Kidney (tissue), 14 donors: Measurements from ENCODE around the gene TGM3. TPM values are rescaled to one million over a fixed set of nuclear protein-coding genes. Genes with fewer than 3 reads are reported as not detected.
A peak's percentile ranks its signal among the peaks of the same experiment; 100 is the strongest.

Experiments
- DNase-seq, 5 donors: peaks; one replicate each; pipeline ENCODE4 v3.0.0-alpha.2; 2013 to 2020
- FAIRE-seq: peaks from 2 replicates; lab custom pipeline; 2012; peaks lifted over from hg19 to GRCh38; lab: Jason Lieb, UNC
- H3K27ac ChIP-seq, 2 donors: one replicate each; pipeline ENCODE4 v1.7.0; 2013; ENCODE audit warnings: low read depth in 2 of 2, low read length in 2 of 2, inconsistent platforms in 1 of 2
- H3K27me3 ChIP-seq: one replicate; pipeline ENCODE4 v1.7.1; 2013; ENCODE audit warnings: low read length, inconsistent platforms; ENCODE audit not compliant: control insufficient read depth, insufficient read depth
- H3K36me3 ChIP-seq, 3 donors: one replicate each; pipeline versions ENCODE4 v1.7.0 to v1.7.1; 2013; ENCODE audit warnings: low read length in 3 of 3, control low read depth in 1 of 3, inconsistent platforms in 1 of 3; ENCODE audit not compliant: insufficient read depth in 3 of 3, control insufficient read depth in 2 of 3
- H3K4me1 ChIP-seq, 3 donors: one replicate each; pipeline versions ENCODE4 v1.7.0 to v1.7.1; 2013; ENCODE audit warnings: low read length in 3 of 3, inconsistent platforms in 1 of 3, low read depth in 1 of 3; ENCODE audit not compliant: control insufficient read depth in 2 of 3, insufficient read depth in 2 of 3
- H3K4me3 ChIP-seq, 3 donors: one replicate each; pipeline versions ENCODE4 v1.7.0 to v1.8.1; 2013; ENCODE audit warnings: low read length in 3 of 3, control low read depth in 1 of 3, inconsistent platforms in 1 of 3
- H3K9ac ChIP-seq, 3 donors: one replicate each; pipeline versions ENCODE4 v1.7.0 to v1.7.1; 2013; ENCODE audit warnings: low read length in 3 of 3, control low read depth in 1 of 3, inconsistent platforms in 1 of 3
- H3K9me3 ChIP-seq, 3 donors: one replicate each; pipeline versions ENCODE4 v1.7.0 to v1.7.1; 2013; ENCODE audit warnings: low read length in 3 of 3, control low read depth in 1 of 3, inconsistent platforms in 1 of 3; ENCODE audit not compliant: control insufficient read depth in 2 of 3, insufficient read depth in 1 of 3
- intact Hi-C: fragments of 100-400 bp; cut with DNase I; formaldehyde crosslinking; loops from one replicate; pipeline ENCODE4 v1.11.1; 2022
- polyA plus RNA-seq: library from polyadenylated mRNA; stranded (reverse); fragments of 350-450 nt; fragmentation: Illumina TruSeq; extraction: RNeasy Lipid Tissue Mini Kit (QIAGEN cat#74804); gene quantifications from one replicate; pipeline ENCODE4 v1.2.3, GENCODE V29; 2014; ENCODE audit warnings: low read depth, low replicate concordance; ENCODE audit not compliant: insufficient read depth
- total RNA-seq: library from RNA; stranded (reverse); fragmentation: NEBNext Ultra II Directional; extraction: Animal tissue kit (Norgen Biotek cat#: 25700); gene quantifications from one replicate; pipeline ENCODE4 v1.2.1, GENCODE V29; 2021
- TF ChIP-seq, protein P1 (sequence below): IDR thresholded peaks from 3 replicates; pipeline ENCODE4 v1.5.1; 2012; ENCODE audit warnings: mild to moderate bottlenecking, moderate library complexity, borderline replicate concordance; ENCODE audit not compliant: insufficient read depth; ENCODE audit errors: extremely low read depth
- donor health status: control.
- donor health status: control.
- donor health status: control.
- donor health status: control.
- donor health status: control.
- donor health status: DM: yes; HTN: yes; CAD: no.
- donor health status: Normal renal cell carcinoma (clear cell type).

TGM3 gene
- total and polyA plus RNA-seq, 2 donors from 2014 or later, result 0.13 TPM; not detected in 1

DNA sequence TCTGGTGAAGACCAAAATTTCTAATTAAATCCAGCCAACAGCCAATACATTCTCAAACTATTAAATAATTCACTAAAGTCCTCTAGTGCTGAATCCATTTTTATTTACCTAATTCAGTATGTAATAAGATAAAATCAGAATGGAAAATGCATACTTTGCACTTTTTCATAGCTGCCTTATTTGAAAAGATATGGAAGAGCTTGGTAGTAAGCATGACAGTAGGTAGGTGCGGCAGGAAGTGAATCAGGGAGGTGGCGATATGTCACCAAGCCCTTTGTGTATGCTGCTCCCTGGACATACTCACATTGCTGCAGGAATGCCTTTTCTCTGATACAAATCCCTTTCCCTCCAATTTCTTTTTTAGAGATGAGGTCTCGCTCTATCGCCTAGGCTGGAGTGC, 10.2 kb upstream of the TGM3 start:
- Histone ChIP-seq H3K9me3 (no peaks in the 10 kb centered on the region), H3K9ac (no peak overlapping the region), H3K27me3 (no peaks in the 10 kb centered on the region), H3K27ac (no peak overlapping the region), H3K4me3 (no peak overlapping the region), H3K36me3 (no peaks in the 10 kb centered on the region), H3K4me1 (no peaks in the 10 kb centered on the region)
- FAIRE-seq, result no peak
- TF ChIP-seq, protein P1, sequence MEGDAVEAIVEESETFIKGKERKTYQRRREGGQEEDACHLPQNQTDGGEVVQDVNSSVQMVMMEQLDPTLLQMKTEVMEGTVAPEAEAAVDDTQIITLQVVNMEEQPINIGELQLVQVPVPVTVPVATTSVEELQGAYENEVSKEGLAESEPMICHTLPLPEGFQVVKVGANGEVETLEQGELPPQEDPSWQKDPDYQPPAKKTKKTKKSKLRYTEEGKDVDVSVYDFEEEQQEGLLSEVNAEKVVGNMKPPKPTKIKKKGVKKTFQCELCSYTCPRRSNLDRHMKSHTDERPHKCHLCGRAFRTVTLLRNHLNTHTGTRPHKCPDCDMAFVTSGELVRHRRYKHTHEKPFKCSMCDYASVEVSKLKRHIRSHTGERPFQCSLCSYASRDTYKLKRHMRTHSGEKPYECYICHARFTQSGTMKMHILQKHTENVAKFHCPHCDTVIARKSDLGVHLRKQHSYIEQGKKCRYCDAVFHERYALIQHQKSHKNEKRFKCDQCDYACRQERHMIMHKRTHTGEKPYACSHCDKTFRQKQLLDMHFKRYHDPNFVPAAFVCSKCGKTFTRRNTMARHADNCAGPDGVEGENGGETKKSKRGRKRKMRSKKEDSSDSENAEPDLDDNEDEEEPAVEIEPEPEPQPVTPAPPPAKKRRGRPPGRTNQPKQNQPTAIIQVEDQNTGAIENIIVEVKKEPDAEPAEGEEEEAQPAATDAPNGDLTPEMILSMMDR, result no peak
- no peak for DNase-seq
- intact Hi-C loops, result no loop called here

DNA sequence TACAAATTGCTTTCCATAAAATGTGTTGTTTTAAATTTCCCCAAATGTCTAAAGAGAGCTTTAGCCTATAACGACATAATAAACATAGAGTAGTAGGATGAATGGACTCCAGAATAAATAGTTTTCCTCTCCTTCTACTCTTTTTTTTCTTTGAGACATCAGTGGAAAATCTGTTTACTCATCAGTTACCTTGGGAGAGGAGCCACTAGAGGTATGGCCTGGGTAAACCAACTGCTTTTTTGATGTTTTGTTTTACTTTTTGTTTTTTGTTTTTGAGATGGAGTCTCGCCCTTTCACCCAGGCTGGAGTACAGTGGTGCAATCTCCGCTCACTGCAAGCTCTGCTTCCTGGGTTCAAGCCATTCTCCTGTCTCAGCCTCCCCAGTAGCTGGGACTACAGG, 8.3 kb upstream of the TGM3 start:
- DNase-seq, result no peak
- H3K9ac ChIP-seq, result no peak overlapping the region
- TF ChIP-seq, protein P1, result no peak
- H3K27me3 ChIP-seq, result no peaks in the 10 kb centered on the region
- intact Hi-C loops, result no loop called here
- H3K9me3 ChIP-seq, result no peaks in the 10 kb centered on the region
- no peak overlapping the region for H3K4me3 ChIP-seq
- FAIRE-seq, result no peak
- H3K36me3 ChIP-seq, result no peaks in the 10 kb centered on the region
- H3K4me1 ChIP-seq, result no peaks in the 10 kb centered on the region
- H3K27ac ChIP-seq, result no peak overlapping the region

DNA sequence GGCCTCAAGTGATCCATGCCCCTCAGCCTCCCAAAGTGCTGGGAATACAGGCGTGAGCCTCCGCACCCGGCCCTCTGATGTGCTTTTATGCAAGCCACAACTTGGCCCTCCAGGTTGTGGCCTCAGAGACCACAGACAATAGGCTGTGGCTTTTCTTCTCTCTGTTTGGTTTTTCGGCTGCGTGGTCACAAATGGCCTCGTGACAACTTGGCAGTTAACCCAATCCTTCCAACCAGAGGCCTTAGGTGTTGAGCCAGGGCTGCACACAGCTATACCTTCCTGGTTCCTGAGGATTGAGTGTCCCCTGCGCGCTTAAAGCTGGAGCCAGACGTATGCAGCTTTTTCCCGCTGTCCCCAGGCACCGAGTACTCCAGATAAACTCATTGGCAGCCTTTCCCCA, 6.3 kb upstream of the TGM3 start:
- Histone ChIP-seq H3K4me1 (no peaks in the 10 kb centered on the region), H3K36me3 (no peaks in the 10 kb centered on the region), H3K4me3 (no peak overlapping the region), H3K27ac (no peak overlapping the region), H3K9ac (no peak overlapping the region), H3K27me3 (no peaks in the 10 kb centered on the region), H3K9me3 (no peaks in the 10 kb centered on the region)
- intact Hi-C loops, result no loop called here
- DNase-seq (peak in 1 of 5 donors; percentile 45), FAIRE-seq (no peak)
- TF ChIP-seq, protein P1, result no peak

DNA sequence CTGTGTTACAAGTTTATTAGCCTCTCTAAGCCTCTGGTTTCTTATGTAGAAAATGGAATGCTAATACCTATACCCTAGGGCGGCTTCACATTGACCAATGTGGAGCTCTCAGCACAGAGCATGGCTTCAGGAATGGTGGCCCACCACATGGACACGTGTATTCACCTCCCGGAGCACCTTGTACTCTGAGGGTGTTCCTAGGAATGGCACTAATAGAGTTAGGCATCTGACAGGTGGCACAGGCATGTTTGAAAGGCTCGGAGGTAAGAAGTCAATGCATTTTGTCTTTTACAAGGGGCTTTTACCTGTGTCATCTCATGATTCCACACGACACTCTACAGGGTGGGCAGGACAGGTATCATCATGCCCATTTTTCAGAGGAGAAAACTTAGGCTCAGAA, 5.3 kb upstream of the TGM3 start:
- no peak overlapping the region for H3K9ac ChIP-seq
- TF ChIP-seq, protein P1, result no peak
- no peak overlapping the region for H3K4me3 ChIP-seq
- FAIRE-seq, result no peak
- H3K27ac ChIP-seq, result no peak overlapping the region
- DNase-seq, result no peak
- H3K9me3 ChIP-seq, result no peaks in the 10 kb centered on the region
- intact Hi-C loops, result no loop called here
- no peaks in the 10 kb centered on the region for H3K36me3 ChIP-seq
- no peaks in the 10 kb centered on the region for H3K4me1 ChIP-seq
- H3K27me3 ChIP-seq, result no peaks in the 10 kb centered on the region
